ENCODE measurements around the gene ARHGAP22.

The ARHGAP22 gene

DNA sequence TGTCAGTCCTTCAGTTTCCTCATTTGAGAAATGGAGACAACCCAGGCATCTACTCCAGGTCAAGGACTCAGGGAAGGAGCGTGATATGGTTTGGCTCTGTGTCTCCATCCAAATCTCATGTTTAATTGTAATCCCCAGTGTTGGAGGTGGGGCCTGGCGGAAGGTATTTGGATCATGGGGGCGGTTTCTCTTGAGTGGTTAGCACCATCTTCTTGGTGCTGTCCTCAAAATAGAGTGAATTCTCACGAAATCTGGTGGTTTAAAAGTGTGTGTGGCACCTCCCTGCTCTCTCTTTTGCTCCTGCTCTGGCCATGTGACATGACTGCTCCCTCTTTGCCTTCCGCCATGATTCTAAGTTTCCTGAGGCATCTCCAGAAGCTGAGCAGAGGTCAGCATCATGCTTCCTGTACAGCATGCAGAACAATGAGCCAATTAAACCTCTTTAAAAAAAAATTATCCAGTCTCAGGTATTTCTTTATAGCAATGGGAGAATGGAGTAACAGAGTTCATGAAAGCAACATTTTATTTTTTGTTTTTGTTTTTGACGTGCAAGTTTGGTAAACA, 30.0 kb downstream of the ARHGAP22 start:
- no peaks in the 10 kb centered on the region for H3K9me3 ChIP-seq (ENCODE audit: control insufficient read depth in 2 of 2, low read length in 2 of 2)
- no peak overlapping the region for H3K4me3 ChIP-seq (ENCODE audit: low read length in 2 of 2)
- no peaks in the 10 kb centered on the region for H3K4me1 ChIP-seq (ENCODE audit: control insufficient read depth in 2 of 2, insufficient read depth in 2 of 2, low read length in 2 of 2)
- peak overlapping the region in 1 of 2 donors; percentile 1 for H3K27ac ChIP-seq (ENCODE audit: low read depth in 2 of 2, low read length in 2 of 2)
- H3K36me3 ChIP-seq (ENCODE audit: control insufficient read depth in 2 of 2, insufficient read depth in 2 of 2, low read length in 2 of 2) = no peaks in the 10 kb centered on the region
- H3K9ac ChIP-seq (ENCODE audit: low read depth in 1 of 2, low read length in 2 of 2) = no peak overlapping the region
- H3K27me3 ChIP-seq (ENCODE audit: control insufficient read depth in 2 of 2, insufficient read depth in 2 of 2, low read length in 2 of 2) = no peaks in the 10 kb centered on the region

DNA sequence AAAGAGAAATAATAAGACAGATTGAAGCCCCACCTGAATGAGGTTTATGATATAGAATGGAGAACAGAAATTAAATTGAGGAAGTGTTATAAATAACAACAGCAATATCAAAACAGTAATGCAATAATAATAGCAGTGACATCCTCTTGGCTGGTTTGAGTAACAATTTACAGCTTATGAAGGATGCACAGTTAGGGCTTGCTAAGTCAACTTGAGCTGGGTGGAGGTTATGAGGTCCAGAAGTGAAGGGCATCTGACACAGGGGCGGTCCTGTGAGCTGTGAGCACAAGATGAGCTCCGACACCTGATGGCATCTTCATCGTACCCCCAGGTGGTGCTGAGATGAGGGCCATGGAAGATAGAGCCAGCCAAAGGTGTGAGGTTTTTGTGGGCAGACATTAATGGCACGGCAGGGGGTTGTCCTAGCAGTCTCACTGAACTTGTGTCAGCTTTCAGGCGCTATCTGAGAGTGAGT, 30.5 kb downstream of the ARHGAP22 start:
- Histone ChIP-seq H3K9ac (ENCODE audit: low read depth in 1 of 2, low read length in 2 of 2) (no peak overlapping the region), H3K36me3 (ENCODE audit: control insufficient read depth in 2 of 2, insufficient read depth in 2 of 2, low read length in 2 of 2) (no peaks in the 10 kb centered on the region), H3K27ac (ENCODE audit: low read depth in 2 of 2, low read length in 2 of 2) (peak overlapping the region in 1 of 2 donors; percentile 1), H3K4me3 (ENCODE audit: low read length in 2 of 2) (no peak overlapping the region), H3K4me1 (ENCODE audit: control insufficient read depth in 2 of 2, insufficient read depth in 2 of 2, low read length in 2 of 2) (no peaks in the 10 kb centered on the region), H3K27me3 (ENCODE audit: control insufficient read depth in 2 of 2, insufficient read depth in 2 of 2, low read length in 2 of 2) (no peaks in the 10 kb centered on the region), H3K9me3 (ENCODE audit: control insufficient read depth in 2 of 2, low read length in 2 of 2) (no peaks in the 10 kb centered on the region)

DNA sequence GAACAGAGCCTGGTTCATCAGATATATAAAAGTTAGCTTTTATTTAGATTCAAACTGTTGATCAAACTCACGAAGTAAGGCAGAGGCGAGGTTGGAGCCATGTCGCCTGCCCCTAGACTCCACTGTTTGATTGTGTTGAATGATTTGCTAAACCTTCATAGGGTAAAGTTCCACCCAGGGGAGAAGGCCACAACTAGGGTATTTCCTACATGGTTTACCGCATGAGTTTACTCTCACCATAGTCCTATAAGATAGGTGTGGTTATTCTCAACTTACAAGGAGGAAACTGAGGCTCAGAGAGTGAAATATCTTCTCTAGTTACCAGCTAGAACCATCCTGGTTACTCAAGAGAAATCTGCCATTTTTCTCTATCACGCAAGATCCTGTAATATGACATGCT, 31.8 kb downstream of the ARHGAP22 start:
- Histone ChIP-seq H3K4me3 (ENCODE audit: low read length in 2 of 2) (no peak overlapping the region), H3K9me3 (ENCODE audit: control insufficient read depth in 2 of 2, low read length in 2 of 2) (no peaks in the 10 kb centered on the region), H3K36me3 (ENCODE audit: control insufficient read depth in 2 of 2, insufficient read depth in 2 of 2, low read length in 2 of 2) (no peaks in the 10 kb centered on the region), H3K27ac (ENCODE audit: low read depth in 2 of 2, low read length in 2 of 2) (no peak overlapping the region), H3K9ac (ENCODE audit: low read depth in 1 of 2, low read length in 2 of 2) (no peak overlapping the region), H3K4me1 (ENCODE audit: control insufficient read depth in 2 of 2, insufficient read depth in 2 of 2, low read length in 2 of 2) (no peaks in the 10 kb centered on the region), H3K27me3 (ENCODE audit: control insufficient read depth in 2 of 2, insufficient read depth in 2 of 2, low read length in 2 of 2) (no peaks in the 10 kb centered on the region)

DNA sequence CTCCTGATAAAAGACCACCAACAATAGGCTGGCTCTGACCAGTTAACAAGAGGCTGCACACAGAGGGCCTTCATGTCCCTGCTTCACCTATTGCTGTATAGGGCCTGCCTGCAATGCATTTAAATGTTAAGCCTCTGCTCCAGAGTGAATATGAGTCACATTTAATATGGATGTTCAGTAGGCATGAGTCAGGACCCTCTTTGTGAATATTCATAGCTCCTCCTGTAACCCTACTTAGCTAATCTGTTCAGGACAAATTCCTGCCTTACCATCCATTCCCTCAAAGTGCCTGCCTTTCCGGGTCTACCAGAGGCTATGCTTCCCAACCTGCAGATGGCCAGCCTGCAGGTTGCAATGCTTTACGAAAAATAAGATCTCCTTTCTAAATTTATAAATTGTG, 32.5 kb downstream of the ARHGAP22 start:
- no peaks in the 10 kb centered on the region for H3K4me1 ChIP-seq (ENCODE audit: control insufficient read depth in 2 of 2, insufficient read depth in 2 of 2, low read length in 2 of 2)
- H3K36me3 ChIP-seq (ENCODE audit: control insufficient read depth in 2 of 2, insufficient read depth in 2 of 2, low read length in 2 of 2) = no peaks in the 10 kb centered on the region
- H3K4me3 ChIP-seq (ENCODE audit: low read length in 2 of 2) = no peak overlapping the region
- H3K27me3 ChIP-seq (ENCODE audit: control insufficient read depth in 2 of 2, insufficient read depth in 2 of 2, low read length in 2 of 2) = no peaks in the 10 kb centered on the region
- no peak overlapping the region for H3K9ac ChIP-seq (ENCODE audit: low read depth in 1 of 2, low read length in 2 of 2)
- H3K9me3 ChIP-seq (ENCODE audit: control insufficient read depth in 2 of 2, low read length in 2 of 2) = no peaks in the 10 kb centered on the region
- no peak overlapping the region for H3K27ac ChIP-seq (ENCODE audit: low read depth in 2 of 2, low read length in 2 of 2)

DNA sequence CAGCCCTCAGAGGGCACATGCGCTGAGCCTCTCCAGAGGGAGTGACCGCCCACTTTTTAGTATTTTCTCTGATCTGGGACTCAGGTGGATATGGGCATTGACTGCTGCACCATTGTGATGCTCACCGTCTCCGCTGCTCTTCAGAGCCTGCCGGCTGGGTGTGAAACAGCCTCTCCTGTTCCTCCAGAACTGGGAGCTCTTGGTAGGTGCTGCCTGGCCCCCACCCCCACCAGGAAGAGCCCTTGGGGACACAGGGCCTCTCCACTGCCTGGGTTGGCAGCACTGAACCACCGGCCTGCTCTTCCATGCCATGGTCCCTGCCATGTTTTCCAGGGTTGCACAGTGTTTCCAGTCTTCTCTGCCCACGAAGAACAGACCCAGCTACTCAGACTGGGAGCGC, 36.3 kb downstream of the ARHGAP22 start:
- no peaks in the 10 kb centered on the region for H3K9me3 ChIP-seq (ENCODE audit: control insufficient read depth in 2 of 2, low read length in 2 of 2)
- H3K36me3 ChIP-seq (ENCODE audit: control insufficient read depth in 2 of 2, insufficient read depth in 2 of 2, low read length in 2 of 2) = no peaks in the 10 kb centered on the region
- no peak overlapping the region for H3K27ac ChIP-seq (ENCODE audit: low read depth in 2 of 2, low read length in 2 of 2)
- H3K27me3 ChIP-seq (ENCODE audit: control insufficient read depth in 2 of 2, insufficient read depth in 2 of 2, low read length in 2 of 2) = no peaks in the 10 kb centered on the region
- H3K4me1 ChIP-seq (ENCODE audit: control insufficient read depth in 2 of 2, insufficient read depth in 2 of 2, low read length in 2 of 2) = no peaks in the 10 kb centered on the region
- no peak overlapping the region for H3K9ac ChIP-seq (ENCODE audit: low read depth in 1 of 2, low read length in 2 of 2)
- H3K4me3 ChIP-seq (ENCODE audit: low read length in 2 of 2) = no peak overlapping the region

GRCh38 chr10:48568131-48568530, 36.7 kb downstream of the ARHGAP22 start:
- H3K9me3 ChIP-seq (ENCODE audit: control insufficient read depth in 2 of 2, low read length in 2 of 2) = no peaks in the 10 kb centered on the region
- H3K9ac ChIP-seq (ENCODE audit: low read depth in 1 of 2, low read length in 2 of 2) = no peak overlapping the region
- H3K4me1 ChIP-seq (ENCODE audit: control insufficient read depth in 2 of 2, insufficient read depth in 2 of 2, low read length in 2 of 2) = no peaks in the 10 kb centered on the region
- no peaks in the 10 kb centered on the region for H3K27me3 ChIP-seq (ENCODE audit: control insufficient read depth in 2 of 2, insufficient read depth in 2 of 2, low read length in 2 of 2)
- no peak overlapping the region for H3K27ac ChIP-seq (ENCODE audit: low read depth in 2 of 2, low read length in 2 of 2)
- no peaks in the 10 kb centered on the region for H3K36me3 ChIP-seq (ENCODE audit: control insufficient read depth in 2 of 2, insufficient read depth in 2 of 2, low read length in 2 of 2)
- no peak overlapping the region for H3K4me3 ChIP-seq (ENCODE audit: low read length in 2 of 2)

DNA sequence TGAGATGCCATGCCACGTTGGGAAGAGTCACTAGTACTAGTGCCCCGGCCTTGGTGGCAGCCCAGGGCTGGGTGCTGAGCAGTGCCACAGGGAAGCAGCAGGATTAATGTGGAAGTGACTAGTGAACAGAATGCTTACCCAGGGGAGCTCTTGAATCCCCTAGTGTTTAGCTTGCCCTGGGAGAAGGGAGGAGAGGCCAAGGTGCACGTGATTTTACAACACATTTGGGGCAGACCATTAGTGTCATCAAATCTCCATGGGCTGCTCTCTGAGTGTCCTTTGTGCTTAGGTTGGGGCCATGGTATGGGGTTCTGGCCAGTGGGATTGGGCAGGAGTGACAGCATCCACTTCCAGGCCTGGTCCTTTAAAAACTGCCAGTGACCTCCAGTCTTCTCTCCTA, 37.5 kb downstream of the ARHGAP22 start:
- H3K27me3 ChIP-seq (ENCODE audit: control insufficient read depth in 2 of 2, insufficient read depth in 2 of 2, low read length in 2 of 2) = no peaks in the 10 kb centered on the region
- no peak overlapping the region for H3K4me3 ChIP-seq (ENCODE audit: low read length in 2 of 2)
- no peaks in the 10 kb centered on the region for H3K36me3 ChIP-seq (ENCODE audit: control insufficient read depth in 2 of 2, insufficient read depth in 2 of 2, low read length in 2 of 2)
- no peak overlapping the region for H3K27ac ChIP-seq (ENCODE audit: low read depth in 2 of 2, low read length in 2 of 2)
- no peaks in the 10 kb centered on the region for H3K9me3 ChIP-seq (ENCODE audit: control insufficient read depth in 2 of 2, low read length in 2 of 2)
- H3K4me1 ChIP-seq (ENCODE audit: control insufficient read depth in 2 of 2, insufficient read depth in 2 of 2, low read length in 2 of 2) = no peaks in the 10 kb centered on the region
- H3K9ac ChIP-seq (ENCODE audit: low read depth in 1 of 2, low read length in 2 of 2) = no peak overlapping the region

GRCh38 chr10:48564466-48565160, 40.3 kb downstream of the ARHGAP22 start:
- Histone ChIP-seq H3K4me1 (ENCODE audit: control insufficient read depth in 2 of 2, insufficient read depth in 2 of 2, low read length in 2 of 2) (no peaks in the 10 kb centered on the region), H3K9ac (ENCODE audit: low read depth in 1 of 2, low read length in 2 of 2) (no peak overlapping the region), H3K9me3 (ENCODE audit: control insufficient read depth in 2 of 2, low read length in 2 of 2) (no peaks in the 10 kb centered on the region), H3K27ac (ENCODE audit: low read depth in 2 of 2, low read length in 2 of 2) (no peak overlapping the region), H3K4me3 (ENCODE audit: low read length in 2 of 2) (no peak overlapping the region), H3K27me3 (ENCODE audit: control insufficient read depth in 2 of 2, insufficient read depth in 2 of 2, low read length in 2 of 2) (no peaks in the 10 kb centered on the region), H3K36me3 (ENCODE audit: control insufficient read depth in 2 of 2, insufficient read depth in 2 of 2, low read length in 2 of 2) (no peaks in the 10 kb centered on the region)

DNA sequence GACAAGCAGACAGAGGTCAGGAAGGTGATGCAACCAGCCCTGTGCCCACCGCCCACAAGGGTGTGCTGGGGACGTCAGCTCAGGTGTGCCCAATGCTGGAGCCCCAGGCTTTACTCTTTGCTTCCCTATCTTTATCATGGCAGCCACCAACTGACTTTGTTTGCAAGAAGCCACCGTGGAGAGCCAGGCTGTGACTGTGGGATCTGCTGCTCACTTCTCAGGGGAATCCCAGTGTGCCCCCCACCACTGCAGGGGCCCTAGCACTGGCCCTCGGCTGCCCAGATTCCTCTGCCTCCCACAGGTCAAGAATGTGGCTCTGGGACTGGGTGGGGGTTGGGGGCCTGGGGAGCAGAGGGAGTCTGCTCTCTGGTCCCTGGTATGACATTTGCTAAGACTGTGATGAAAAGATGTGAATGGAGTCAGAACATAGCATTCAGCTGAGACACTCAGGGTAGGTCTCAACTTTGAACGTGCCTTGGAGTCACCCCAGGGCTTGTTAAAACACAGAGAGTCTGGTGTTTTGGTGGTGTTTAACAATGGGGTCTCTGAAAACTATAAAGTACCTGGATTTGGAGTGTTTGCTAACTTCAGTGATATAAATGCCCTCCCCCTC, 47.3 kb downstream of the ARHGAP22 start:
- no peaks in the 10 kb centered on the region for H3K27me3 ChIP-seq (ENCODE audit: control insufficient read depth in 2 of 2, insufficient read depth in 2 of 2, low read length in 2 of 2)
- H3K9ac ChIP-seq (ENCODE audit: low read depth in 1 of 2, low read length in 2 of 2) = no peak overlapping the region
- H3K9me3 ChIP-seq (ENCODE audit: control insufficient read depth in 2 of 2, low read length in 2 of 2) = no peaks in the 10 kb centered on the region
- H3K4me3 ChIP-seq (ENCODE audit: low read length in 2 of 2) = no peak overlapping the region
- H3K4me1 ChIP-seq (ENCODE audit: control insufficient read depth in 2 of 2, insufficient read depth in 2 of 2, low read length in 2 of 2) = no peaks in the 10 kb centered on the region
- H3K36me3 ChIP-seq (ENCODE audit: control insufficient read depth in 2 of 2, insufficient read depth in 2 of 2, low read length in 2 of 2) = no peaks in the 10 kb centered on the region
- H3K27ac ChIP-seq (ENCODE audit: low read depth in 2 of 2, low read length in 2 of 2) = no peak overlapping the region

- Histone ChIP-seq H3K4me3 (ENCODE audit: low read length in 2 of 2) (no peak overlapping the region), H3K9ac (ENCODE audit: low read depth in 1 of 2, low read length in 2 of 2) (no peak overlapping the region), H3K27ac (ENCODE audit: low read depth in 2 of 2, low read length in 2 of 2) (no peak overlapping the region), H3K36me3 (ENCODE audit: control insufficient read depth in 2 of 2, insufficient read depth in 2 of 2, low read length in 2 of 2) (no peaks in the 10 kb centered on the region), H3K4me1 (ENCODE audit: control insufficient read depth in 2 of 2, insufficient read depth in 2 of 2, low read length in 2 of 2) (no peaks in the 10 kb centered on the region), H3K9me3 (ENCODE audit: control insufficient read depth in 2 of 2, low read length in 2 of 2) (no peaks in the 10 kb centered on the region), H3K27me3 (ENCODE audit: control insufficient read depth in 2 of 2, insufficient read depth in 2 of 2, low read length in 2 of 2) (no peaks in the 10 kb centered on the region)
Measured at GRCh38 chr10:48556713-48557112, 48.2 kb downstream of the ARHGAP22 start.
